DND-41 (cell line): ENCODE data around the gene SYT15.
"Not testable (repeated sequence)": the region's sequence is repeated elsewhere in the genome, so short reads cannot be mapped to it uniquely, and the experiment has no call there.

ENCODE experiments used
- EZH2 ChIP-seq: IDR thresholded peaks from 3 replicates; pipeline ENCODE4 v1.6.1; 2012; ENCODE audit warnings: borderline replicate concordance, low read depth, mild to moderate bottlenecking, moderate library complexity, low read length, inconsistent platforms; ENCODE audit not compliant: severe bottlenecking
- TF ChIP-seq, protein P1 (sequence below): IDR thresholded peaks from 2 replicates; pipeline ENCODE4 v1.5.1; 2012; ENCODE audit warnings: borderline replicate concordance, low read length, moderate library complexity, mild to moderate bottlenecking; ENCODE audit not compliant: poor library complexity, severe bottlenecking; ENCODE audit errors: extremely low read depth

DNA sequence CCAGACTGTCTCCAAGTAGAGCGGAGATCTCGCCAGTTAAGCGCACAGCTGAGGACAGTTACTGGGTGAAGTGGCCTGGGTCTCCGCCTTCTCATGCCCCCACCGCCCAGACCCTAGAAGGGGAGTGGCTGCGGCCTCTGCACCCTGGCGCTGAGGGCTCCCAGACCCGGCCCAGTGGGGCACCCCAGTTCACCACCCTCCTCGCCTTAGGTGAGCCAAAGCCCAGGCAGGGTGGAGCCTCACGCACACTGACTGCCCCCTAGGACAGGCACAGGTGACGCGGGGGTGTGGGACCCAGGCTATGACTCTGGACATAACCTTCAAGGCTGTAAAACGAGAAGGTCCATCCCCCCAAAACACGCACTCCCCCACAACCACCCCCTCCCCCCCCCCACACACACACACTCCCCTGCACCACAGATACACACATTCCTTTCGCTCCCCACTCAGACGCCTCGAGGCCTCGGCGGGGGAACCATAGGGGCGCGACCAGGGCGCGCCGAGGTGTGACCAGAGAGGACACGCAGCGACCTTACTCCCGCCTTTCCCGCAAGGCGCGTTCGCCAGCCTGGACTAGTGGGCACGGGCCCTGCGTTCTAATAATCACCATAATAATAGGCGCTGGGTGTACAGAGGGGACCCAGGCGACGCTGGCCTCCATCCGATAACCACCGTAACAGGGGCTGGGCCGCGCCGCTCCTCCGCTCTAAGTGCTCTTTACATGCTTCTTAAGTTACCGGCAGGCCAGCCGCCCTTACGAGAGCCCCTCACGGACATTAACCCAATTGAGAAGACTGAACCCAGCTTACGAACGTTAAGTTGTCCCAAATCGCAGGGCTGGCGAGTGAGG is 1.1 kb upstream of the SYT15 start:
- not testable (repeated sequence) for TF ChIP-seq EZH2
- TF ChIP-seq, protein P1, sequence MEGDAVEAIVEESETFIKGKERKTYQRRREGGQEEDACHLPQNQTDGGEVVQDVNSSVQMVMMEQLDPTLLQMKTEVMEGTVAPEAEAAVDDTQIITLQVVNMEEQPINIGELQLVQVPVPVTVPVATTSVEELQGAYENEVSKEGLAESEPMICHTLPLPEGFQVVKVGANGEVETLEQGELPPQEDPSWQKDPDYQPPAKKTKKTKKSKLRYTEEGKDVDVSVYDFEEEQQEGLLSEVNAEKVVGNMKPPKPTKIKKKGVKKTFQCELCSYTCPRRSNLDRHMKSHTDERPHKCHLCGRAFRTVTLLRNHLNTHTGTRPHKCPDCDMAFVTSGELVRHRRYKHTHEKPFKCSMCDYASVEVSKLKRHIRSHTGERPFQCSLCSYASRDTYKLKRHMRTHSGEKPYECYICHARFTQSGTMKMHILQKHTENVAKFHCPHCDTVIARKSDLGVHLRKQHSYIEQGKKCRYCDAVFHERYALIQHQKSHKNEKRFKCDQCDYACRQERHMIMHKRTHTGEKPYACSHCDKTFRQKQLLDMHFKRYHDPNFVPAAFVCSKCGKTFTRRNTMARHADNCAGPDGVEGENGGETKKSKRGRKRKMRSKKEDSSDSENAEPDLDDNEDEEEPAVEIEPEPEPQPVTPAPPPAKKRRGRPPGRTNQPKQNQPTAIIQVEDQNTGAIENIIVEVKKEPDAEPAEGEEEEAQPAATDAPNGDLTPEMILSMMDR, result not testable (repeated sequence)
